HCT116 (cell line): ENCODE measurements around the gene ARHGAP1. TPM values are rescaled to one million over a fixed set of nuclear protein-coding genes. Genes with fewer than 3 reads are reported as not detected.

ENCODE experiments used
- ATAC-seq: fragments of 200-7000 bp; cut with Tn5 transposase; 2 replicates; pipeline ENCODE4 v1.9.1; 2020; ENCODE audit warnings: mild to moderate bottlenecking, moderate library complexity
- BruUV-seq: library from RNA; stranded (reverse); fragments of 400-500 nt; replicated peaks from 2 replicates; lab custom pipeline; 2021; lab: Mats Ljungman, UMichigan
- CTCF ChIA-PET: fragments of 300-600 bp; sonication (Branson Sonifier 250); formaldehyde crosslinking; loops from one replicate; lab custom pipeline; 2021; ENCODE audit warnings: antibody characterized with exemption; lab: Charles Lee
- POLR2A ChIA-PET: fragments of 300-600, 350-600 bp; sonication (Branson Sonifier 250); formaldehyde crosslinking; loops from one replicate; lab custom pipeline; 2021; ENCODE audit warnings: antibody characterized with exemption; lab: Charles Lee
- RAD21 ChIA-PET, 2 experiments: fragments of 300-600 bp; sonication (Branson Sonifier 250); formaldehyde crosslinking; loops; one replicate each; lab custom pipeline; 2023; ENCODE audit warnings: low total read pairs in 2 of 2; ENCODE audit not compliant: uncharacterized antibody in 2 of 2, unreplicated experiment in 2 of 2, low non-redundant PET in 1 of 2; lab: Charles Lee
- DNase-seq: peaks from one replicate; pipeline ENCODE4 v3.0.0-alpha.2; 2010; ENCODE audit warnings: low read depth, low spot score
- H2AFZ ChIP-seq: fragments of 200-600 bp; shearing (Covaris generic), sonication (generic); 2 replicates; pipeline ENCODE4 v1.6.1; 2017; ENCODE audit warnings: low read depth, mixed run types, mixed read lengths, antibody characterized with exemption, low read length; ENCODE audit not compliant: poor library complexity, severe bottlenecking
- H3K27ac ChIP-seq: 2 replicates; pipeline ENCODE4 v1.5.1; 2012; ENCODE audit warnings: low read depth, low read length
- H3K27me3 ChIP-seq: fragments of 200-600 bp; sonication (generic); 2 replicates; pipeline ENCODE4 v1.6.1; 2016; ENCODE audit warnings: mixed run types, low read length, mixed read lengths; ENCODE audit not compliant: insufficient read depth
- H3K36me3 ChIP-seq, 2 experiments: fragments of 200-500 bp in 1 of 2; fragments of 200-600 bp in 1 of 2; sonication (Bioruptor generic) in 1 of 2; sonication (generic) in 1 of 2; 2 replicates each; pipeline versions ENCODE4 v1.5.1 to v1.6.1; 2014 to 2016; ENCODE audit warnings: low read length in 2 of 2, inconsistent platforms in 1 of 2, mixed read lengths in 1 of 2, mixed run types in 1 of 2; ENCODE audit not compliant: insufficient read depth in 2 of 2, control insufficient read depth in 1 of 2
- H3K4me1 ChIP-seq, 2 experiments: fragments of 200-600 bp in 1 of 2; sonication (generic) in 1 of 2; 2 replicates each; pipeline versions ENCODE4 v1.5.1 to v1.6.1; 2012 to 2017; ENCODE audit warnings: low read length in 2 of 2, inconsistent platforms in 1 of 2, mild to moderate bottlenecking in 1 of 2, mixed read lengths in 1 of 2, mixed run types in 1 of 2, moderate library complexity in 1 of 2; ENCODE audit not compliant: insufficient read depth in 2 of 2, control insufficient read depth in 1 of 2
- H3K4me2 ChIP-seq: fragments of 200-600 bp; sonication (generic); 2 replicates; pipeline ENCODE4 v1.6.1; 2017; ENCODE audit warnings: mixed run types, low read length, mixed read lengths
- H3K4me3 ChIP-seq, 2 experiments: fragments of 200-600 bp in 1 of 2; sonication (generic) in 1 of 2; replicated peaks in 1 of 2; 2 replicates each; pipeline ENCODE4 v1.5.1; 2011 to 2016; ENCODE audit warnings: low read length in 2 of 2, control low read depth in 1 of 2, low read depth in 1 of 2, mild to moderate bottlenecking in 1 of 2, mixed read lengths in 1 of 2, mixed run types in 1 of 2
- H3K79me2 ChIP-seq: fragments of 200-600 bp; sonication (generic); 2 replicates; pipeline ENCODE4 v1.6.1; 2017; ENCODE audit warnings: mild to moderate bottlenecking, mixed run types, low read length, moderate library complexity, mixed read lengths; ENCODE audit not compliant: insufficient read depth
- H3K9ac ChIP-seq: fragments of 200-600 bp; sonication (generic); 2 replicates; pipeline ENCODE4 v1.6.1; 2016; ENCODE audit warnings: low read length, mixed read lengths
- H3K9me2 ChIP-seq: fragments of 200-600 bp; sonication (generic), shearing (Covaris generic); 2 replicates; pipeline ENCODE4 v1.6.1; 2017; ENCODE audit warnings: mixed run types, mild to moderate bottlenecking, moderate library complexity; ENCODE audit not compliant: insufficient read depth
- H3K9me3 ChIP-seq, 2 experiments: fragments of 200-500 bp in 1 of 2; fragments of 200-600 bp in 1 of 2; sonication (Bioruptor generic) in 1 of 2; sonication (generic) in 1 of 2; 2 replicates each; pipeline ENCODE4 v1.6.1; 2014 to 2017; ENCODE audit warnings: low read length in 2 of 2, mixed read lengths in 2 of 2, inconsistent platforms in 1 of 2, low read depth in 1 of 2, mild to moderate bottlenecking in 1 of 2, mixed run types in 1 of 2, moderate library complexity in 1 of 2; ENCODE audit not compliant: control insufficient read depth in 1 of 2, insufficient read depth in 1 of 2
- H4K20me1 ChIP-seq: fragments of 200-600 bp; sonication (generic), shearing (Covaris generic); 2 replicates; pipeline ENCODE4 v1.6.1; 2017; ENCODE audit warnings: mixed run types, mild to moderate bottlenecking, moderate library complexity; ENCODE audit not compliant: insufficient read depth
- CBX3 ChIP-seq: IDR thresholded peaks from 2 replicates; pipeline ENCODE4 v1.6.1; 2012; ENCODE audit warnings: low read depth
- CEBPB ChIP-seq: IDR thresholded peaks from 2 replicates; pipeline ENCODE4 v1.6.1; 2012; ENCODE audit warnings: low read depth
- CTCF ChIP-seq, 3 experiments: fragments of 200-600 bp in 1 of 3; sonication (generic) in 1 of 3; IDR thresholded peaks in 2 of 3; conservative IDR thresholded peaks in 1 of 3; 2 replicates each; pipeline ENCODE4 v1.5.1; 2012 to 2017; ENCODE audit warnings: low read depth in 2 of 3, low read length in 2 of 3, antibody characterized with exemption in 1 of 3, borderline replicate concordance in 1 of 3, control low read depth in 1 of 3, mild to moderate bottlenecking in 1 of 3, mixed read lengths in 1 of 3, mixed run types in 1 of 3, moderate library complexity in 1 of 3; ENCODE audit not compliant: insufficient read depth in 1 of 3
- JUND ChIP-seq: IDR thresholded peaks from 2 replicates; pipeline ENCODE4 v1.6.1; 2012
- POLR2AphosphoS5 ChIP-seq: IDR thresholded peaks from 2 replicates; pipeline ENCODE4 v1.6.1; 2011; ENCODE audit warnings: mild to moderate bottlenecking, low read depth, low read length, moderate library complexity
- SRF ChIP-seq: IDR thresholded peaks from 2 replicates; pipeline ENCODE4 v1.6.1; 2012; ENCODE audit warnings: low read depth
- TCF7L2 ChIP-seq: IDR thresholded peaks from 2 replicates; pipeline ENCODE4 v1.7.0; 2011; ENCODE audit warnings: borderline replicate concordance, inconsistent platforms; ENCODE audit not compliant: insufficient read depth, insufficient read length; ENCODE audit errors: extremely low read depth
- ZNF274 ChIP-seq: fragments of 200-500 bp; sonication (Bioruptor generic); IDR thresholded peaks from 2 replicates; pipeline ENCODE4 v1.6.1; 2014; ENCODE audit warnings: mild to moderate bottlenecking, low read depth, low read length, inconsistent platforms
- intact Hi-C: fragments of 100-400 bp; cut with micrococcal nuclease; formaldehyde crosslinking; loops from 2 replicates; pipeline ENCODE4 v1.10.0; 2022
- total RNA-seq: library from RNA; stranded (reverse); gene quantifications from one replicate; pipeline ENCODE4 v1.2.1, GENCODE V29; 2021; ENCODE audit not compliant: unreplicated experiment
- TF ChIP-seq, protein P1 (sequence below): IDR thresholded peaks from 2 replicates; pipeline ENCODE4 v1.6.1; 2012

Gene ARHGAP1
- total RNA-seq, 1 experiment from 2014 or later: 36.9 TPM

GRCh38 chr11:46682773-46683752 lies 17.4 kb downstream of the ARHGAP1 start:
- Histone ChIP-seq H3K4me2 (peak overlapping the region; percentile 68), H3K79me2 (no peaks in the 10 kb centered on the region), H3K9me2 (no peaks in the 10 kb centered on the region), H3K9ac (peak overlapping the region; percentile 45), H3K4me1 (peaks cover 4 to 20% of the 10 kb centered on the region in 2 experiments), H3K27me3 (no peaks in the 10 kb centered on the region), H3K4me3 (peak overlapping the region in 1 of 2 experiments; percentile 34; a peak in 2 of 4 replicates), H2AFZ (no peak overlapping the region), H3K9me3 (no peaks in the 10 kb centered on the region), H4K20me1 (no peaks in the 10 kb centered on the region), H3K27ac (peak overlapping the region; percentile 30; the same call in 1 of the 2 replicates), H3K36me3 (0 out of 4 replicates have a peak, but pooled peaks cover 0 to 4% of the 10 kb centered on the region in 2 experiments)
- RAD21 ChIA-PET: interaction anchor here in 1 of 2 experiments (0.6 kb wide), 1 partner anchor 10 kb away, joined by 3 read pairs; no protein-coding TSS in a partner anchor
- DNase-seq: peak; percentile 38
- POLR2A ChIA-PET: interaction anchor here (1.3 kb wide), 1 partner anchor 17 kb away, joined by 3 read pairs; the partner anchor contains the start of genes ARHGAP1 and ZNF408
- ATAC-seq: peak; percentile 80
- BruUV-seq: no TSS peak
- intact Hi-C loops: no loop called here
- TF ChIP-seq JUND: peak; percentile 44; the same call in 1 of the 2 replicates
- no peak for TF ChIP-seq POLR2AphosphoS5
- TF ChIP-seq CEBPB: no peak
- no peak for TF ChIP-seq CTCF (IDR thresholded peaks at IDR 0.05 in 2 of 3, conservative IDR thresholded peaks at IDR 0.05 in 1 of 3; ENCODE audit: borderline replicate concordance in 1 of 3, insufficient read depth in 1 of 3, low read depth in 2 of 3, low read length in 2 of 3)
- TF ChIP-seq, protein P1, sequence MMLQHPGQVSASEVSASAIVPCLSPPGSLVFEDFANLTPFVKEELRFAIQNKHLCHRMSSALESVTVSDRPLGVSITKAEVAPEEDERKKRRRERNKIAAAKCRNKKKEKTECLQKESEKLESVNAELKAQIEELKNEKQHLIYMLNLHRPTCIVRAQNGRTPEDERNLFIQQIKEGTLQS: no peak
- no peak for TF ChIP-seq TCF7L2
- TF ChIP-seq SRF: no peak
- TF ChIP-seq CBX3: 0 out of 2 replicates have a peak, but pooled peaks have one; percentile 13
- TF ChIP-seq ZNF274: no peak
- CTCF ChIA-PET: no interaction called here
